Measurements from ENCODE around the gene CHD5. TPM values are rescaled to one million over a fixed set of nuclear protein-coding genes. Genes with fewer than 3 reads are reported as not detected.

CHD5 gene
- total RNA-seq, 1 experiment from 2014 or later: 2.4 TPM

- TF ChIP-seq, protein P1, sequence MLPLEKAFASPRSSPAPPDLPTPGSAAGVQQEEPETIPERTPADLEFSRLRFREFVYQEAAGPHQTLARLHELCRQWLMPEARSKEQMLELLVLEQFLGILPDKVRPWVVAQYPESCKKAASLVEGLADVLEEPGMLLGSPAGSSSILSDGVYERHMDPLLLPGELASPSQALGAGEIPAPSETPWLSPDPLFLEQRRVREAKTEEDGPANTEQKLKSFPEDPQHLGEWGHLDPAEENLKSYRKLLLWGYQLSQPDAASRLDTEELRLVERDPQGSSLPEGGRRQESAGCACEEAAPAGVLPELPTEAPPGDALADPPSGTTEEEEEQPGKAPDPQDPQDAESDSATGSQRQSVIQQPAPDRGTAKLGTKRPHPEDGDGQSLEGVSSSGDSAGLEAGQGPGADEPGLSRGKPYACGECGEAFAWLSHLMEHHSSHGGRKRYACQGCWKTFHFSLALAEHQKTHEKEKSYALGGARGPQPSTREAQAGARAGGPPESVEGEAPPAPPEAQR (CRISPR knock-in tag; IDR thresholded peaks at IDR 0.05): no peak
- TF ChIP-seq GRHL2 (CRISPR knock-in tag; IDR thresholded peaks at IDR 0.05; ENCODE audit: insufficient replicate concordance, severe bottlenecking): no peak
- no peak for TF ChIP-seq ATF6 (CRISPR knock-in tag; IDR thresholded peaks at IDR 0.05)
- no peak for TF ChIP-seq ZBTB43 (CRISPR knock-in tag; IDR thresholded peaks at IDR 0.05)
- TF ChIP-seq, protein P2, sequence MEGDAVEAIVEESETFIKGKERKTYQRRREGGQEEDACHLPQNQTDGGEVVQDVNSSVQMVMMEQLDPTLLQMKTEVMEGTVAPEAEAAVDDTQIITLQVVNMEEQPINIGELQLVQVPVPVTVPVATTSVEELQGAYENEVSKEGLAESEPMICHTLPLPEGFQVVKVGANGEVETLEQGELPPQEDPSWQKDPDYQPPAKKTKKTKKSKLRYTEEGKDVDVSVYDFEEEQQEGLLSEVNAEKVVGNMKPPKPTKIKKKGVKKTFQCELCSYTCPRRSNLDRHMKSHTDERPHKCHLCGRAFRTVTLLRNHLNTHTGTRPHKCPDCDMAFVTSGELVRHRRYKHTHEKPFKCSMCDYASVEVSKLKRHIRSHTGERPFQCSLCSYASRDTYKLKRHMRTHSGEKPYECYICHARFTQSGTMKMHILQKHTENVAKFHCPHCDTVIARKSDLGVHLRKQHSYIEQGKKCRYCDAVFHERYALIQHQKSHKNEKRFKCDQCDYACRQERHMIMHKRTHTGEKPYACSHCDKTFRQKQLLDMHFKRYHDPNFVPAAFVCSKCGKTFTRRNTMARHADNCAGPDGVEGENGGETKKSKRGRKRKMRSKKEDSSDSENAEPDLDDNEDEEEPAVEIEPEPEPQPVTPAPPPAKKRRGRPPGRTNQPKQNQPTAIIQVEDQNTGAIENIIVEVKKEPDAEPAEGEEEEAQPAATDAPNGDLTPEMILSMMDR (IDR thresholded peaks at IDR 0.05): no peak
- no peak for TF ChIP-seq EMX1 (CRISPR knock-in tag; IDR thresholded peaks at IDR 0.05)
Measured at GRCh38 chr1:6140413-6140812, 39.7 kb downstream of the CHD5 start (continued).

DNA sequence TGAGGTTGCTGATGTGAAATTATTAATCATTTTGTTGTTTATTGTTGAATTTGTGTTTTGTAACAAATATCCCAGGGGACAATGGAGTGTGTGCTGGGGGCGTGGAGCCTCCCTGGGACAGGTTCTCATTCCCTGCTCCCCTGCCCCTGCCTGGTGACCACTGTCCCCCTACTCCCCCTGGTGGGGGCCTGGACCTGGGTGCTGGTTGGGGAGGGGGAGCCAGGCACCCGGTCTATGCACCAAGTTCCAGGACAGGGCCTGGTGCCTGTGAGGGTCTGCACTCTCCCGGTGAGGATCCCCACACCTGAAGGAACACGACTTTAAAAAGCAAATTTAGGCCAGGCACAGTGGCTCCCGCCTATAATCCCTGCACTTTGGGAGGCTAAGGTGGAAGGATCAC is 42.4 kb downstream of the CHD5 start:
- CTCF ChIA-PET: interaction anchor here (1.1 to 1.9 kb wide), 5 partner anchors 29 to 144 kb away, joined by 3 to 10 read pairs (median 7); no protein-coding TSS in a partner anchor
- ATAC-seq: peak; percentile 37; the same call in 1 of the 2 replicates
- no peaks in the 10 kb centered on the region for H3K4me1 Mint-ChIP-seq
- peak; percentile 26 for DNase-seq (ENCODE audit: low spot score)
- POLR2A ChIA-PET: interaction anchor here (0.7 kb wide), 1 partner anchor 10 kb away, joined by 3 read pairs; no protein-coding TSS in a partner anchor
- no peaks in the 10 kb centered on the region for H3K27me3 Mint-ChIP-seq (ENCODE audit: low read depth)
- H3K4me3 Mint-ChIP-seq: no peak overlapping the region
- H3K36me3 Mint-ChIP-seq: no peaks in the 10 kb centered on the region
- H3K9me3 Mint-ChIP-seq: peaks cover under 1% of the 10 kb centered on the region; the same call in 1 of the 2 replicates
- TF ChIP-seq, protein P3, sequence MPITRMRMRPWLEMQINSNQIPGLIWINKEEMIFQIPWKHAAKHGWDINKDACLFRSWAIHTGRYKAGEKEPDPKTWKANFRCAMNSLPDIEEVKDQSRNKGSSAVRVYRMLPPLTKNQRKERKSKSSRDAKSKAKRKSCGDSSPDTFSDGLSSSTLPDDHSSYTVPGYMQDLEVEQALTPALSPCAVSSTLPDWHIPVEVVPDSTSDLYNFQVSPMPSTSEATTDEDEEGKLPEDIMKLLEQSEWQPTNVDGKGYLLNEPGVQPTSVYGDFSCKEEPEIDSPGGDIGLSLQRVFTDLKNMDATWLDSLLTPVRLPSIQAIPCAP (CRISPR knock-in tag; IDR thresholded peaks at IDR 0.05): no peak
- TF ChIP-seq ESRRA (CRISPR knock-in tag; IDR thresholded peaks at IDR 0.05; ENCODE audit: borderline replicate concordance) (no peak), FOXP4 (CRISPR knock-in tag; IDR thresholded peaks at IDR 0.05) (no peak), SP1 (CRISPR knock-in tag; conservative IDR thresholded peaks at IDR 0.05) (no peak), ZNF281 (CRISPR knock-in tag; IDR thresholded peaks at IDR 0.05) (no peak), E2F5 (CRISPR knock-in tag; IDR thresholded peaks at IDR 0.05) (no peak), ZNF121 (CRISPR knock-in tag; IDR thresholded peaks at IDR 0.05) (no peak)
- TF ChIP-seq, protein P4, sequence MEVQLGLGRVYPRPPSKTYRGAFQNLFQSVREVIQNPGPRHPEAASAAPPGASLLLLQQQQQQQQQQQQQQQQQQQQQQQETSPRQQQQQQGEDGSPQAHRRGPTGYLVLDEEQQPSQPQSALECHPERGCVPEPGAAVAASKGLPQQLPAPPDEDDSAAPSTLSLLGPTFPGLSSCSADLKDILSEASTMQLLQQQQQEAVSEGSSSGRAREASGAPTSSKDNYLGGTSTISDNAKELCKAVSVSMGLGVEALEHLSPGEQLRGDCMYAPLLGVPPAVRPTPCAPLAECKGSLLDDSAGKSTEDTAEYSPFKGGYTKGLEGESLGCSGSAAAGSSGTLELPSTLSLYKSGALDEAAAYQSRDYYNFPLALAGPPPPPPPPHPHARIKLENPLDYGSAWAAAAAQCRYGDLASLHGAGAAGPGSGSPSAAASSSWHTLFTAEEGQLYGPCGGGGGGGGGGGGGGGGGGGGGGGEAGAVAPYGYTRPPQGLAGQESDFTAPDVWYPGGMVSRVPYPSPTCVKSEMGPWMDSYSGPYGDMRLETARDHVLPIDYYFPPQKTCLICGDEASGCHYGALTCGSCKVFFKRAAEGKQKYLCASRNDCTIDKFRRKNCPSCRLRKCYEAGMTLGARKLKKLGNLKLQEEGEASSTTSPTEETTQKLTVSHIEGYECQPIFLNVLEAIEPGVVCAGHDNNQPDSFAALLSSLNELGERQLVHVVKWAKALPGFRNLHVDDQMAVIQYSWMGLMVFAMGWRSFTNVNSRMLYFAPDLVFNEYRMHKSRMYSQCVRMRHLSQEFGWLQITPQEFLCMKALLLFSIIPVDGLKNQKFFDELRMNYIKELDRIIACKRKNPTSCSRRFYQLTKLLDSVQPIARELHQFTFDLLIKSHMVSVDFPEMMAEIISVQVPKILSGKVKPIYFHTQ (CRISPR knock-in tag; IDR thresholded peaks at IDR 0.05): no peak
- TF ChIP-seq, protein P5, sequence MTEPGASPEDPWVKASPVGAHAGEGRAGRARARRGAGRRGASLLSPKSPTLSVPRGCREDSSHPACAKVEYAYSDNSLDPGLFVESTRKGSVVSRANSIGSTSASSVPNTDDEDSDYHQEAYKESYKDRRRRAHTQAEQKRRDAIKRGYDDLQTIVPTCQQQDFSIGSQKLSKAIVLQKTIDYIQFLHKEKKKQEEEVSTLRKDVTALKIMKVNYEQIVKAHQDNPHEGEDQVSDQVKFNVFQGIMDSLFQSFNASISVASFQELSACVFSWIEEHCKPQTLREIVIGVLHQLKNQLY (CRISPR knock-in tag; IDR thresholded peaks at IDR 0.05): no peak
- H3K27ac Mint-ChIP-seq: no peak overlapping the region
